Stimulated activated CD8-positive, alpha-beta memory T cell treated with anti-CD3 and anti-CD28 coated beads, Interleukin-15, amount 100 ng/mL, for 4 hours (primary cell): Measurements from ENCODE around the gene MED13L.
A peak's percentile ranks its signal among the peaks of the same experiment; 100 is the strongest.
"Not testable (repeated sequence)": the region's sequence is repeated elsewhere in the genome, so short reads cannot be mapped to it uniquely, and the experiment has no call there.

Source experiments
- DNase-seq, 2 donors: peaks; one replicate each; pipeline ENCODE4 v3.0.0-alpha.2; 2020; ENCODE audit warnings: low read depth in 2 of 2

Gene MED13L

DNA sequence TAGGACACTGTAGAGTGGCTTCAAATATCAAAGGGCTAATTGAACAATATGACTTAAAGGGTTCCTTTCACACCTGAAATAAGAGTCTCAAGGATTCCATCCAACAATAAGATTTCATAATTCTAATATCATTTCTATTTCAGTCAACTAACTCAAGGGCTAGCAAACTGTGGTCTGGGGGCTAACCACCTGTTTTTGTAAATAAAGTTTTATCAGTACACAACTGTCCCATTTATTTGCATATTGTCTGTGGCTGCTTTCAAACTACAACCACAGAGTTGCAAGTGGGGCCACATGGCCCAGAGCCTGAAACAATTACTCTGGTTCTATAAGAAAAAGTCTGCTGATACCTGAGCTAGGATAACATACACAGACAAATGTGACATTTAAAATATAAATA is 29.1 kb downstream of the MED13L start:
- no peak for DNase-seq

DNA sequence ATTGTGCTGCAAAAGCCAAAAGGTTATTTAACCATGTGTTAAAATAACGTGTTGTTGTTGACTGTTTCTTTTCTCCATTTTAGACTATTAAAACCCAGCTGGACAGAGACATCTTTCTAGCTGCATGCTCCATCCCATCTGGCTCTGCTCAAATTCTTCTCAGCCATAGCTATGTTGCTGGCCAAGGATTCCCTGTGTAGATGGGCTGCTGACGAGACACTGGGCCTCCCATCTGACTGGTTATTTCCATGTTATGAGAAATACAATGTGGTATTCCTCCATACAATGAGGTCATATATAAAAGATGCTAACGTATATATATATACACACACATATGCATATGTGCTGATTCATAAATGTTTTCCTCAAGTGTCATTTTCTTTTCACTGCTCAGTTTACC is 30.1 kb downstream of the MED13L start:
- no peak for DNase-seq

DNA sequence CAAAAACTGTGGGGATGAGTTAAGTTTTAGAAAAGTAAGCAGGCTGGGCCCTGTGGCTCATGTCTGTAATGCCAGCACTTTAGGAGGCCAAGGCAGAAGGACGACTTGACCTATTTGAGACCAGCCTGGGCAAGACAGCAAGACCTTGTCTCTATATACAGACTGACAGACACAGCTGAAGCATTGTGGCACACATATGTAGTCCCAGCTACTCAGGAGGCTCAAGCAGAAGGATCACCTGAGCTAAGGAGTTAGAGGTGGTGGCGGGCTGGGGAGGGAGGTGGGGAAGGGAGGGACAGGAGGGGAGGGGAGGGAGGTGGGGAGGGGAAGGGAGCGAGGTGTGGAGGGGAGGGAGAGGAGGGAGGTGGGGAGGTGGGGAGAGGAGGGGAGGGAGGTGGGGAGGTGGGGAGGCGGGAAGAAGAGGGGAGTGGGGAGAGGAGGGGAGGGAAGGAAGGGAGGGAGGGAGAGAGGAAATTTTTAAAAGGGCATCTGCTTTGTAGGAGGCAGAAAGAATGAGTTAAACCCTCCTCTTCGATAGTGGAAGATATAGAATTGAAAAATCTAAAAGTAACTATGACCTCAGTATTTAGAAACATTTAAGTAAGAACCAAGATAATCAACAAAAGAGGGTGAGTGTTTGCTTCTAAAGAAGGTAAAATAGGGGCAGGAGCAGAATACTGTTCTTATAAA is 30.9 kb downstream of the MED13L start:
- no peak for DNase-seq

- DNase-seq, result no peak
Observed at GRCh38 chr12:116245189-116245588, 32.3 kb downstream of the MED13L start.

GRCh38 chr12:116244474-116245090 is 32.9 kb downstream of the MED13L start:
- no peak for DNase-seq

GRCh38 chr12:116244001-116244400 is 33.5 kb downstream of the MED13L start:
- no peak for DNase-seq

DNA sequence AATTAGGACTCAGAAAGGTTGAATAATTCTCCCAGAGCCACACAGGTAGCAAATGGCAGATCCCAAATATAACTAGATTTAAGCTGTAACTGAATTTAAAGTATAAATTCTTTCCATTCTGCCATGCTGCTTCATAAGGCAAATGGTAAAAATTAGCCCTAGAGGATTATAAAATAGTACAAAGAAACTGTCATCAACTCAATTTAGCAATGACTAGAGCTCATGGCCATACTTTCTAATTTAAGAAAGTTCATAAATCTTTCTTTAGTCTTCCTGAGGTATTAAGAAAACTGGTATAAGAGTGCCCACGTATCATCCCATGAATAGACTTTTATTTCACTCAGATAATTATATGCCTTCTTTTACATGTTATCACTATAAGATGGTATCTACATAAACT is 34.8 kb downstream of the MED13L start:
- no peak for DNase-seq

DNA sequence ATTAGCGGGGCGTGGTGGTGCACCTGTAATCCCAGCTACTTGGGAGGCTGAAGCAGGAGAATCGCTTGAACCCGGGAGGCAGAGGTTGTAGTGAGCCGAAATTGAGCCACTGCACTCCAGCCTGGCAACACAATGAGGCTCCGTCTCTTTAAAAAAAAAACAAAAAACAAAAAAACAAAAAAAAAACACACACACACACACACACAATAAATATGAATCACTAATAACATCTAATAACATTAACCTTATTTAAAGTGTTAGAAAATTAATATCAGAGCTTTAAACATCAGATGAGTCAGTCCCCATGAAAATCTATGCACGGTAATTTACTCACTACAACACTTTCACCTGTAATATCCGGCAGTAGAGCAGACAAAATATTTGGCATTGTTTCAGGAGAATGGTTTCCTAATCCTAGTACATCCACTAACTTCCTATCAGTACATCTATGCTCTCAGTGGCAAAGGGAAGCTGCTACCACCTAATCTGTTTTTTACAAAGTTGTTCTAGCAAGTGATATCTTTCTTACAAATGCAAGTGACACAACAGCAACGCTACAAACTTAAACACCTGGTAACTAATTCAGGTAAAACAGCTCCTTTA is 36.2 kb downstream of the MED13L start:
- no peak for DNase-seq

DNA sequence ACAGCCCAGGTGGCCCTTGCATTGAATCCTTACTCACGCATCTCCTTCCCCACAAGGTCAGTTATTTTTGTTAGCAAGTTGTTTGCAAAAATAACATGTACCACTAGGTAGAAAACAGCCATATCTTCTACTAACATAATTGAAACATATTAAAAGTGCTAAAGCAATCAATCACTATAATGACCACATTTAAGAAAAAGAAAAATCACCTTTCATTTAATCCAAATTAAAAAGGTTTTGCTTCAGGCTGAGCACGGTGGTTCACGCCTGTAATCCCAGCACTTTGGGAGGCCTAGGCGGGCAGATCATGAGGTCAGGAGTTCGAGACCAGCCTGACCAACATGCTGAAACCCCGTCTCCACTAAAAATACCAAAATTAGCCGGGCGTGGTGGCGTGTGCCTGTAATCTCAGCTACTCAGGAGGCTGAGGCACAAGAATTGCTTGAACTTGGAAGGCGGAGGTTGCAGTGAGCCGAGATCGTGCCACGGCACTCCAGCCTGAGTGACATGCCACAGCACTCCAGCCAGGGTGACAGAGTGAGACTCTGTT is 38.8 kb downstream of the MED13L start:
- not testable (repeated sequence) for DNase-seq

DNA sequence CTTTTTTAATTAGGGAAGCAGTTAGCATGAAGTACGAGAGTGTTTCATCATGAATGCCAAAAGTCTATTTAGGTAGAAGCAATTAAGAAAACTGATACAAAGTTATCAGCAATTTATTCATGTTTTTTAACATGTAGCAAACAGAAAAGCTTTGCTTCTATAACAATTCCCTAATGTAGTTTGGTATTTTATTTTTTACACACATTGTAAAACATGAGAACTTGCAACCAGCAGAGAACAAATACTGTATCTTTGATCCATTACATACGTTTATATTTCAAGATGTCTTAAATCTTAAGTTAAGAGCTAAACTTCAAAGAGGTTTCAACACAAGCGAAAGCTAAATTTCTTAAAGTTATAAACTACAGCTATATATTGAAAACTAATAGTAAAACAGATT is 39.3 kb downstream of the MED13L start:
- DNase-seq, result no peak

DNA sequence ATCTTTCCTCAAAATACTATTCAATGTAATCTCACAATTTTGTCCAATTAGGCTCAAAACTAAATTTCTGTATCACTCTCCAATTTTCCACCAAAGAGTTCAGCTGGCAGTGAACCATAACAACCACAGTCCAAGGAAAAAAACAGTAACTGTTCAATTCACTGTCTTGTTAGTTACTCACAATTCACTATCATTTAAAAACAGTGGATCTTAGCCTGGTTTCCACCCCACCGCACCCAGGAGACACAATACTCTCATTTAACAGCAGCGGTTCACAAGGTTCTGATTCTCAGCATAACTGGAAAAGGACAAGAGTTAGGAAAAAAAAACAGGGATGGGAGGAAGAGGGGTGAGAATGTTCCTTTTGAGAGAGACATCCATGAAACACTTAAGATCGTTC is 40.5 kb downstream of the MED13L start:
- DNase-seq, result no peak

DNA sequence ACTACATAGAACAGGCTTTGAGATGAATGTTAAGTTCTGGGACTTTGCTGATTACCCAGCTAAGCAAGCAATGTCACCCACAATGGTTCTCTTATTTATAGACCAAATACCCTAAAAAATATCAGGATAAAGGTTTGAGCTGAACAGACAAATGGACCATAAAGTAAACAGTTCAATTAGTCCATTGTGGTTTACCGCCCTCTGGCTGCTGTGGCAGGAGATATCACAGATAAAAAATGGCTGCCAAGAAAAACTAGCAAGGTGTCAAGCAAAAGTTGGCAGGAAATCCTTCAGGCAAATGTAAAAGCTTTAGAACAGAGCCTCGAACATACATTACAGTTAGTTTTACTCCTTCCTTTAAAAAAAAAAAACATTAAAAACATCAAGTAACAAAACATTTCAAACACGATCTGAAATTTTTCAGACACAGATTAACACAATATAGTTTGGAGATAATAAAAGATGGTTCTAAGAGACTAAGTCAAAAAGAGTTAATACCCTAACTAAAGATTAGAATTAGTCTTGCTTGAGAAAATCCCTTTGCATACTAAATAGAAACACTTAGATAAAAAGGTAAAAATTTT is 41.3 kb downstream of the MED13L start:
- DNase-seq, result peak; percentile 16 to 34

- DNase-seq, result not testable (repeated sequence)
Observed at GRCh38 chr12:116234148-116234547, 43.3 kb downstream of the MED13L start.

- no peak for DNase-seq
Observed at GRCh38 chr12:116233669-116234068, 43.8 kb downstream of the MED13L start.

DNA sequence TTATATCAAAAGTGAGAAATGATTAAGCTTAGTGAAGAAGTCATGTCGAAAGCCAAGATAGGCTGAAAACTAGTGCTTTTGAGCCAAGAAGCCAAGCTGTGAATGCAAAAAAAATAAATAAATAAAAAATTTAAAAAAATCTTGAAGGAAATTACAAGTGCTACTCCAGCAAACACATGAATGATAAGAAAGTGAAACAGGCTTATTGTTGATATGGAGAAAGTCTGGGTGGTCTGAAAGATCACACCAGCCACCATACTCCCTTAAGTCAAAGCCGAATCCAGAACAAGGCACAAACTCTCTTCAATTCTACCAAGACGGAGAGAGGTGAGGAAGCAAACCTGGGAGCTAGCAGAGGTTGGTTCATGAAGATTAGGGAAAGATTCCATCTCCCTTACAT is 49.7 kb downstream of the MED13L start:
- DNase-seq, result no peak

GRCh38 chr12:116226026-116226425 is 51.5 kb downstream of the MED13L start:
- DNase-seq, result no peak

GRCh38 chr12:116222358-116222757 is 55.1 kb downstream of the MED13L start:
- peak in 1 of 2 donors; percentile 20 for DNase-seq

- no peak for DNase-seq
Observed at GRCh38 chr12:116220756-116221155, 56.7 kb downstream of the MED13L start.

DNA sequence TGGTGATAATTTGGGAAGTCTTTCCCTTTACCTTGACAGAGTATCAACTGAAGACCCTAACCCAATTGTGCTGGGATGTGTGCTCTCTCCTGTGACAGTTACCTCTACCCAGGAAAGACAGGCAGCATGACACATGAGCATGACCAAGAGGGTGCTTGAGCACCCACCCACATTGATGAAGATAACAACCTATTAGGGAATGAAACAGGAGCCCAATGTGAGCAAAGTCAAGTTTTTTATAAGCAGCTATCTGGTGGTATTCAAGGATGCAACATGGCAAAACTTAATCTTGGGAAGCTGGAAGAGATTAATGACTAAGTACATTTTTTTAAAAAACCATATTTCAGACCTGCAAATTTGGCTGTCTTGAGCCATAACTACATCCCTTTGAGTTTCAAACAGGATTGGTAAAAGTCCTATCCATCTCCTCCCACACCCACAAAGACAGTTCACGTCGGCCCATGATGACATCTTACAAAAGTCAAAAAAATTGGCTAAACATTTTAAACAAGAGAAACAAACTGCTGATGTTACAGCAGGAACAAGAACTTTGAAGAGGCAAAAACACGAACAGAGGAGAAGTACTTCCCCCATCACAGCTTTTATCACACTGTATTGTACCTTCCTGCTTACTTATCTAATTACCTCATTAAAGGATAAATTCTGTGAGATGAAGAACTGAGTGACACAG is 60.3 kb downstream of the MED13L start:
- no peak for DNase-seq

DNA sequence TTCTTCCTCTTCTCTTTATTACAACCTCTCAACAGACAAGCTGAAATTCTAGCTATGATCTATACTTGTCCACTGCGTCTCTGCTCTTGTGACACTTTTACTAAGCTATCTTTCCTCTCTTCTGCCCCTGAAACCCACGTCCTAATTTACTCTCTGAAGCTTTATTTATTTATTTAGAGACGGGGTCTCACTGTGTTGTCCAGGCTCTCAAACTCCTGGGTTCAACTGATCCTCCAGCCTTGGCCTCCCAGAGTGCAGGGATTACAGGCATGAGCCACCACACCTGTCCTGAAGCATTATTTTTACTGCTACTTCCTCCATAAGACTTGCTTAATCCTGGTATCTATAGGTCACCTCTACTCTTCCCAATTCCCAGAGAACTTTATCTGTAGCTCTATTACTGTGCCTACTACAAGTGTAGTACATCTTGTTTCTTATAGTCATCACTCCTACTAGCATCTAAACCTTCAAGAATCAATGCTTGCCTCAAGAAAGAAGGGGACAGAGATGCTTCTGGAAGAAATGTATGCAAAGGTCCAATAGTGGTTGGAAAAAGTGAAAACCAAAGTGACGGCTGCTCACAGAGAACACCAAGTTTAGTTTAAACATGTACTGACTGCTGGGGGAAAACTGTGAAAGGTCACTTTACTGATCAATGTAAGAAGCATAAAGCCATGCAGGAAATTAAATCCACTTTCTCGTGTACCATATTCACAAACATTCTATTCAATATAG is 61.3 kb downstream of the MED13L start:
- no peak for DNase-seq

DNA sequence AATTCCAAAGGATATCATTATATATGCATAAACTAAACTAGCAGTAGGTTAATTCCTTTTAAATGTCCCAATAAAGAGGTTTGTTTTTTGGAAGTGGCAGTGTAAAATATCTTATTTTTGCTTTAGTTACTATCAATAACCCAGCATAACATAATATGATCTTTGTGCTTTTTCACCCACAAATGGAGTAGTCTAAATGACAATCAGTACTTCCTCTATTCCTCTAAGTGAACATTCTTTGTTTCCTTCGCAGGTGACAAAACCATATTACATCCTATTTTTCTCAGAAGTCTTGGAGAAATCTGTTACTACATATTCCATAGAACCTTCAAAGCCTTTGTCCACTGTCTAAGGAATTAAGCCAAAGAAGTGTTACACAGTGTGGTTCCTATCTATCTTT is 62.5 kb downstream of the MED13L start:
- DNase-seq, result no peak
